GM11168 (cell line): ENCODE results near the gene PRSS23.
"Not testable (repeated sequence)": the region's sequence is repeated elsewhere in the genome, so short reads cannot be mapped to it uniquely, and the experiment has no call there.

Source experiments
- in situ Hi-C: fragments of 300-500 bp; cut with MboI; formaldehyde crosslinking; loops from one replicate; pipeline ENCODE4 v1.12.0; 2022; ENCODE audit warnings: low sequenced_read_pairs; ENCODE audit not compliant: unreplicated experiment

The PRSS23 gene, protein sequence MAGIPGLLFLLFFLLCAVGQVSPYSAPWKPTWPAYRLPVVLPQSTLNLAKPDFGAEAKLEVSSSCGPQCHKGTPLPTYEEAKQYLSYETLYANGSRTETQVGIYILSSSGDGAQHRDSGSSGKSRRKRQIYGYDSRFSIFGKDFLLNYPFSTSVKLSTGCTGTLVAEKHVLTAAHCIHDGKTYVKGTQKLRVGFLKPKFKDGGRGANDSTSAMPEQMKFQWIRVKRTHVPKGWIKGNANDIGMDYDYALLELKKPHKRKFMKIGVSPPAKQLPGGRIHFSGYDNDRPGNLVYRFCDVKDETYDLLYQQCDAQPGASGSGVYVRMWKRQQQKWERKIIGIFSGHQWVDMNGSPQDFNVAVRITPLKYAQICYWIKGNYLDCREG

DNA sequence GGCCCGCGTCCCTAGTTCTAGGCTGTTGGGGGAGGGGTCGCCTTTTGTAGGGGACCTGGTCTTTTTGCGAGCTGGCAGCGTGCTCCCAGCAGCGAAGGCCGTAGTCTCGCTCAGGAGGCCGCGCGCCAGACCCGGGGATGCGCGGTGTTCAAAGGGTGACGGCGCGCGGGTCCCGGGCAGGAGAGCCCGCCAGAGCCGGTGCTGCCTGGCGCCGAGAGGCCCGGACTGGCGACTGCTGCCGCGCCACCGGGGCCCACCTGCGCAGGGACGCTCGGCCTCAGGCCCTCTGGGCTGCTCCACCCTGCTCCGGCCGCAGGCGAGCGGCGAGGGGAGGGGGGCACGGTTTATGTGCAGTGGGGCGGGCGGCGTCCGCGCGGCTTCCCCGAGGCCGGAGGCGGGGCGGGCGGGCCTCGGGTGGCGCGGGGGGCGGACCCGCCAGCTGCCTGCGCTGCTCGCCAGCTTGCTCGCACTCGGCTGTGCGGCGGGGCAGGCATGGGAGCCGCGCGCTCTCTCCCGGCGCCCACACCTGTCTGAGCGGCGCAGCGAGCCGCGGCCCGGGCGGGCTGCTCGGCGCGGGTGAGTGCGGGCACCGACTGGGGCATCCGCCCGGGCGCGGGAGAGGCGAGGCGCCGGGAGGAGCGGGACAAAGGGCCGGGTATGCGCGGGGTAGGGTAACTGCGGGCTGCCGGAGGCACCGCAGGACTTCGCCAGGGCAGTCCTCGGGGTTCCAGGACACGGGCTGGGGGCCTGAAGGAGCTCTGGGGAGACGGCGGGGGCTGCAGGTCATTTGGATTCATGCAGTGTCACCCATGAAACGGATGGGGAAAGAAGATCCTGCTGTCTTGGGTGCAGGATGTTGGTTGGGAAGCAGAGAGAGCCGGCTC is at the start of gene PRSS23:
TSS of gene PRSS23 (plus strand) at position 467 of the 884 bp plus-strand sequence. CDS start 7,102 bp downstream, outside the sequence.
- in situ Hi-C loops, result no loop called here

DNA sequence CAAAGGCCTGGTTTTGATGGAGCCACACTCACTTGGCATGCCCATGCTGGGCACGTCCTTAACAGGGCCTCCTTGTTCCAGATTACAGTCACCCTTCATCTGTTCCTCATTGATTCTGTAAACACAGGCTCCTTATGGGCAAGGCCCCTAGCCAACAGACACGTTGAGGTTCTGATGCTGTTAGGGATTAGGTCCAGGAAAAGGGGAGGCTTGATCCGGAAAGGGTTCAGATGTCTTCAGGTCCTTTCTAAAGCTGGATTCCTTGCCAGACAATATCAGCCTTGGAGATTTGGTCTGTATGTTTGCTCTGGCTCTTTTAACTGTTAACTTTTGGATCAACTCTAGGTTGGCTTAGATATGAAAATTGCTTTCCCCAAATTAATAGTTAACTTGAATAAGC is 46.9 kb upstream of the PRSS23 start:
- in situ Hi-C loops, result no loop called here

DNA sequence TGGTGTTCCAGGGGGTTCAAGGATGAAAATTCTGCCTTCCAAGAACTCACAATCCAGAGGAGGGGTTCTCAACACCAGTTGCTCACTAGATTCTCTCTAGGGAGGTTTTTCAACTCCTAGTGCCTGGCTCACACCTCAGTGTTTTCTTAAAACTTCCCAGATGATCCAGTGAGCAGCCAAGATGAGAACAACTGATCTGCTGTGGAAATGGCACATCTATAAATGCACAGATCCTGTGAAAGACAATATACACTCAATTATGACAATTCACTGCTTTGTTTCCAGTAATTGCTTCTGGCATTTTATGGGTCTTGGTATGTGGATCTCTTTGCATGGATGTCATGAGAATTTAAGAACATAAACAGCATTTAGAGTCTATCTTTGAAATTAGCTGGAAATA is 45.2 kb upstream of the PRSS23 start:
- in situ Hi-C loops, result no loop called here

DNA sequence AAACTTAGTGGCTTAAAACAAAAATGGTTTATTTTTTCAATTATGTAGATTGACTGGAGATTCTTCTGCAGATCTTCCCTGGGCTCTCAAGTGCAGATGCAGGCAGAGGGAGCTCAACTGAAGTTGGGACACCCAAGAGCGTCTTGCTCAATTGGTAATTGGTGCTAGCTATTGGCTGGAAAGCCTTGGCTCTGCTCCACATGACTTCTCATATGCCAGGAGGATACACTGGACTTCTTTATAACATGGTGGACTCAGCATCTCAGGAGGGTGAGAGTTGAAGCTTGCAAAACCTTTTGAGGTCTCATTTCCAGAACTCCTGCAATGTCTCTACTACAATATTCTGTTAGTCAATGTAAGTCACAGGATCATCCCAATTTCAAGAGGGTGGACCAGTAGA is 42.2 kb upstream of the PRSS23 start:
- in situ Hi-C loops, result no loop called here

DNA sequence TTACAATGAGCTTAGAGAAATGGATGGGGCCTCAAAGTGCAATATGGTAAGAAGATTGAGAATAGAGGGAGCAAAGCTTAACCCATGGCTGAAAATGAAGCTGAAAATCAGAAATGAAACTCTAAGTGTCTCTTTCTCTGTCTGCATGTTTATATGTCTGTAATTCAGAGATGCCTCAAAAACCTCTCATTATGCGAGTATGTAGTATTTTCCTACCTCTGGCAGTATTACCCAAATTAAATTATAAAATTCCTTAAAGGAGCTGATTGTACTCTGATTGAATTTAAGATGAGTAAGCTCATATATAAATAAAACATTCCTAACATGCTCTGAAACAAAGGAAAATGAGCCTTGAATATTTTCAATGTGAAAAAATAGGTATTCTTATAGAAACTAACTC is 39.8 kb upstream of the PRSS23 start:
- in situ Hi-C loops, result no loop called here

DNA sequence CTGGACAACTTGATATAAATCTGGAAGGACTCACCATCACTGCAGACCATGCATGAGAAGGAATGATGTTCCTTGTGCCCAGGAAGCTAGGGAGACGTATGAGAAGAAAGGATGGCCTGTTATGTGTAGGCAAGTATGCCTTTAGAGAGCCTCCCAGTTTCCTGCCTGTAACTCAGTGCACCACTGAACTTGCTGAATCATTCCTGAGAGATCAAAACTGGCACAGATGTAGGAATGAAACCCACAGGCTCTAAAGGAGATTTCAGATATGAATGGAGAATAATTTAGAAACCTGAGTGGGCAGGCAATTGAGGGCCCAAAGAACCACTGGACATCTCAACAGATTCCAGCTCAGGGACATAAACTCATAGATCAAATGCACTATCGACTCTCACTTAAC is 38.4 kb upstream of the PRSS23 start:
- in situ Hi-C loops, result no loop called here

DNA sequence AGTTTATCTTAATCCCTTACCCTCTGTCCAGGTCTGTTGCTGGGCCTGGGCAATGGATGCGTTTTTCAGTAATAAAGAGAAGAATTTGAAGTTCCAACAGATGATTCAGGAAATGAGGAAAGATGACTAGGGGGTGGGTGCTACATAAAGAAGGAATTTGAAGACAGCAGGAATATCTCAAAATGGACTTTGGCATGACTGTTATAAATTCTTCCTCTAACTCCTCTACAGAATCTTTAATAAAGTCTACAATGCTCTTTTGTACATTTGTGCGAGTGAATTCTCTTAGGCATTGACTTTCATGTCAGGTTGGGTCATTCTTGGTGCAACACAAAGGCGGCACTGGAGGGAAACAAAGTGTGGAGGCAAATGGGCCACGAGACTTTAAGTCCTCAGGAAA is 35.1 kb upstream of the PRSS23 start:
- in situ Hi-C loops, result no loop called here

DNA sequence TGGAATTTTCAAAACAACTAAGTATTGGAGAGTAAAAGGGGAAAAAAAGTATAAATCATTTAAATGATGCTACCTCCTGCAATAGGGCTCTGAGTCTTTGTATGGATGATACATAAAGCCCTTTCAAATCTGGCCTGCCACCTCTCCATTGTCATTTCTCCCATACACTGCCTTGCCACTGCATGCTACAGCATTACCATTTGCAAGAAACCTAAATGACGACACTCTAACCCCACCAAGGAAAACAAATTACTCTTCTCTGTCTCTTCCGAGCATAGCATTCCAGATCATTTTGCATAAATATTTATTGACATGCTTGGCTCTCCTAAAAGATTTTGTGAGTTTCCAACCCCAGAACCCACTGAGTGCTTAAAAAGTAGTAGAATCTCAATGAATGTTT is 34.5 kb upstream of the PRSS23 start:
- in situ Hi-C loops, result no loop called here

DNA sequence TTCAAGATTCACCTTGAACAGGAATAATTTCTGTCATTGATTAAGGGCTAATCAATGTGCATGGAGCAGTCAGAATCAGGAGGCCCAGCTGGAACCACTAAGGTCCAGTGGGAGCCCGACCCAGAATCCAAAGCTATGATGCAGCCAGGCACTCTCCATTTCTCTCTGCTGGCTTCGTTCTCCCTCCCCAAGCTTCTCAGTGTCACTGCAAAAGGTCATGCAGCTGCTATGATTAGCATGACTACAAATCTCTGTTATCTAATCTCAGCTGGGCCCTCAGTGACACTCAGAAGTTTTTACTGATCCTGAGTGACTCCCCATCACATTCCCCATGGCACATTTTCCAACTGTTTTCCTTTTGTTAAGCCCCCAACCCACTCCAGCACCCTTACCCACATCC is 31.1 kb upstream of the PRSS23 start:
- in situ Hi-C loops, result no loop called here

DNA sequence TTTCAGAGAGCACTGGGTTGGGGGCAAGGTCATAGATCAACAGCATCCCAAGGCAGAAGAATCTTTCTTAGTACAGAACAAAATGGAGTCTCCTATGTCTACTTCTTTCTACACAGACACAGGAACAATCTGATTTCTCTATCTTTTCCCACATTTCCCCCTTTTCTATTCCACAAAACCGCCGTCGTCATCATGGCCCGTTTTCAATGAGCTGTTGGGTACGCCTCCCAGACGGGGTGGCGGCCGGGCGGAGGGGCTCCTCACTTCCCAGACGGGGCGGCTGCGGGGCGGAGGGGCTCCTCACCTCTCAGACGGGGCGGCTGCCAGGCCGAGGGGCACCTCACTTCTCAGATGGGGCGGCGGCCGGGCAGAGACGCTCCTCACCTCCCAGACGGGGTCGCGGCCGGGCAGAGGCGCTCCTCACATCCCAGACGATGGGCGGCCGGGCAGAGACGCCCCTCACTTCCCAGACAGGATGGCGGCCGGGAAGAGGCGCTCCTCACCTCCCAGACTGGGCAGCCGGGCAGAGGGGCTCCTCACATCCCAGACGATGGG is 29.8 kb upstream of the PRSS23 start:
- in situ Hi-C loops, result not testable (repeated sequence)

DNA sequence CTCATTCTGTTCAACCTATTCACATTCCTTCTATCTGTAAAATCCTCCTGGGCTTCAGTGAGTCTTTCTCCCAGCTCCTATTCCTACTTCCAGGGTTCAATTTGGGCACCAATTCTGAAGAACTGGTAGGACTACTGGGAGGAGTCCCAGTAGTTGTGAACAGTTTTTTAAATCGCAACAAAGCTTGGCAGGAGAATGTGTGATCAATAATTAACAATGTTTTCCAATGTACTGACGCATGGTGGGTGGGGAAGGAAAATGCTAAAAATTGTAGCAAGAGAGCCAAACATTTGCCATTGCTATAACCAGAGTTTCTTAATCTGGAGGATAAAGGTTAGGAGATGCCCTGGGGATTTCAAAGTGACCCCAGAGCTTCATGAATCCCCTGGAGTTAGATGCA is 27.3 kb upstream of the PRSS23 start:
- in situ Hi-C loops, result no loop called here

DNA sequence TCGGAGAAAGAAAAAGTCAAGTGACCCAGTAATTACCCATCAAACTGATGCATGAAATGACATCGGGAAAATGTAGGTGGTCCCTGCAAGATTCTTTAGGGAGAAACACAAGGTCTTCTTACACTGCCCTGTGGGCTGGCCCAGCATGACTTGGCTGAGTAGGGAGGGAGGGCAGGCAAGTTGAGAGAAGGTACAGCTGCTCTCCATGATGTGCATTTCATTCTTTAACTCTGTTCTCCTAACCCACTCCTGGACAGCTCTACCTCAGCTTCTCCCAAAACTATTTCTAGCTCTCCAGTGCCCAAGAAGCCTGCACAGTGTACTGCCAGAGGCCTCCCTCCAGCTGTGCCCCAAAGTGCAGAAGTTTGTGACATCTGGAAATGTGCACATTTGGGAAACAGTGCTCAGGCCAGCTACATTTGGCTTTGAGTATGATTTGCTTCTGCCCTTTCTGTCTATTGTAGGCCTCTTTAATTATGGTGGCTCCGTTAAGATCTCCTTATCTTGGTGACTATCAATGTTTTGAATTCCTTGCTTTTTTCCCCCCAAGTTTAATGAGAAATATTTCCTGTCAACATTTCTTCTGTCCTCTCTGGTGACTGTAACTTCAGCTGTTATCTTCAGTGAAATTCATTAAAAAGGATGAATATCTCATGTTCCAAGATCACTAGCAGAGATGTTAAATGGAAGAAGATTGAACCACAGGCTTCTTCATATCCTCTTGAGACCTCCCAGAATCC is 26.7 kb upstream of the PRSS23 start:
- in situ Hi-C loops, result no loop called here

DNA sequence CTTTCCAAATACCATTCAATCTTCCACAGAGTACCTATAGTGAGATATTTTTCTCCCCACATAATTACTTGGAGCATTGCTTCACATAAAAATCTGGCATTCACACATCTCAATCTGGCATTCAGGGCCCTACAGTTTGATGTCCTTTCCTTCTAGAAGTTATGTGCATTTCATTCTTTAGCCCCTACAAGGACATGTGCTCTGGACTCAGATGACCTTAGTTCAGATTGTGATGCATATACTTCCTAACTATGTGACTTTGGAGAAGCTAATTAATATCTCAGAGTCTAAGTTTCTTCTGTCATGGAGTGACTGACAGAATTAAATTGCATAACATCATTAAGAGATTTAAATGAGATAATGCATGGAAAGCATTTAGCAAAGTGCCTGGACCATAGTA is 25.9 kb upstream of the PRSS23 start:
- in situ Hi-C loops, result no loop called here

DNA sequence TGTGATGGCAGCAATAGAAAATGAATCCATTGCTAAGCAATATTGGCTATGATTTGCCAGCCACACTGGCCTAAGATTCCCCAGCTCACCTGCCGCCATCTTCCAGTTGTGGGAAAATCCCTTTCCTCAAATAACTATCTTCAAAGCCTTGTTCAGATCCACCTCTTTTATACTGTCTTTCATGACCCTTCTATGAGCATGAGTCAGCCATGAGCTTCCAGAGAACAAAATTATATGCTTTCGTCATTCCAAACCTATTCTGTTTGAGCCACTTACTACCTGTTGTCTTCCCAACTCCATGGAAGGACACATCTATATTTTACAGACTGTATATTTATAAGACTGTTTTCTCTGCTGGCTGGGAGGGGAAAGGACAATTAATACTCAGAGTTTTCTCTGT is 25.0 kb upstream of the PRSS23 start:
- in situ Hi-C loops, result no loop called here

DNA sequence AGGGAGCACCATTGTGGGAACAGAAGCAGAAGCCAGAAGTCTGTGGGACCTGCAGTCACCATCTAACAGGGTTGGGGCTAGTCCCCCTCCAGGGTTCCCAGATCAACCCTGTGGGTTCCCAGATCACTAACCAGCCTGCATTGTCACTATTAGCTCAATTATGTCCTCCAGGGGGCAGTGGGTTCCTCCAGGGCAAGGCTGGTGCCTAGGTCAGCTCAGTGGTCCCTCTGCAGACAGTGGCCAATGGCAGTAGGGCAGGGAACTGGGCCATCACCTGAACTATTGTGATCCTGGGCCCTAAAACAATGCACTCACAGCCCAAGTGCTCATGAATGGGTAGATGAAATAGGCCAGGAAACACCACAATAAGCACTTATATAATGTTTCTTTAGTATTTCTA is 18.8 kb upstream of the PRSS23 start:
- in situ Hi-C loops, result no loop called here

DNA sequence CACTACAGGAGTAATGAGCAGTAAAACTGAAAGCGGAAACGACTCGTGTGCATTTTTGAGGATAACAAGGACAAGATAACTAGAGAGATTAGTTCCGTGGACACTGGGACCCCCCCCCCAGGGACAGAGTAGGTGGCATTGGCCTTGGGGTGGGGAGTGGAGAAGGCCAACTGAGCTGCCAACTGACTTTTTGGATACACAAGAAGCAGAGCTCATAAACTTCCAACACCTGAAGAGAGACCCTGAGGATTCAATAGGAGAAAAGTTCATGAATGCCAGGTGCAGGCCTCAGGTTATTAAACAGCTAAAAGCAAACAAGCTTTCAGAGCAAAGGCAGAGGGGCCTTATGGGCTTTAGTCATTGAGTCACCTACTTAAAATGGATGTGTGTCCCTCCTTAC is 17.6 kb upstream of the PRSS23 start:
- in situ Hi-C loops, result no loop called here

DNA sequence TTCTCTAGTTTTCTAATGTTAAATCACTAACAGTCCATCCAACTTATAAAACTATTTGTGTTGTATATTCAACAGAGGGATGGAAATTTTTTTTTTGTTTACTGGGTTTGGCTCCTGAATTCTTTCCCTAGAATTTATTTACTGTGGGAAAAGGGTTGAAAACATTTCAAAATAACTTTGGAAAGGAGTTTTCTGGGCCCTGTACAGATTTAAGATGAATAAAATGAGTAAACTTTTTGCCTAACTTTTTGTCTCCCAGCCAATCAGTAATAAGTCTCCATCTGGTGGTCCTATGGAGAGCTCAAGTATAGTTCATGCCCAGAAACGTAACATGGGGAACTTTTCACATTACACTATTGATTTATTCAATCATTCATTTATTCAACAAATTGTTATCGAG is 16.7 kb upstream of the PRSS23 start:
- in situ Hi-C loops, result no loop called here

DNA sequence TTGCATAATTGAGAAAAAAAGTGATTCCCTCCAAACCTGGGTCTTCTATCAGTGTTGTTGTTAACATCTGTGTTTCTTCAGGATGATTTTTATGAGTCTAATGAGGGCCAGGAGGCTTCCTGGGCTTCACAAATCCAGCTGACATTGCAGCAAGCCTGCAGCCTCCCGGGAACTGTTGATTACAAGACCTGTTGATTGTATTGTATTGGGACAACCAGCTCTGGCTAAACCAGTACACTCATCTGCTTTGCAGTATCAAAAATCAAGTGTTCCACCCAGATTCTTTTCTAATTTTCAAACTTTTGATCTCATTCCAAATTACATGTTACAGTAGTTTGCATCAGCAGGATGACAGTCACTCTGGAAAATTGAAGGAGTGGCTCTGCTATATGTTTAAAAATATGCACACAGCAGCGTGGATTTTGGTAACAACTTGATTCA is 16.1 kb upstream of the PRSS23 start:
- in situ Hi-C loops, result no loop called here

DNA sequence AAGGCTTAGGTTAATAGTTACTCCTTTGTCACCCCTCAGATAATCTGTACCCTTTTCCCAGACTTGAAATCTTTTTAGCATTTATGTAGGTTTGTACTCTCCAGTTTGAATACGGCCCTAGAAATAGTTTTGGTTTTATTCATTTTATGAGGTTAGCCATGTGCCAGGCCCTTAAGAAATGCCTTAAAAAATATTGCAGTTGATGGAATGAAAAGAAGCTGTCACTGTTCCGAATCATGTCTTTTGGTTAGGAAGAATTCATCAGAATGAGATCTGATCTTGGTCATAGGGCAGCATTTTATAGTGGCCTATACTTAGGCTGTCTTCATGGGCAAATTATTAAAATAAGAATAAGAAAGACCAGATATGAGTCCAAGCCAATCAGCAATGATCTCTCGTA is 14.8 kb upstream of the PRSS23 start:
- in situ Hi-C loops, result no loop called here

DNA sequence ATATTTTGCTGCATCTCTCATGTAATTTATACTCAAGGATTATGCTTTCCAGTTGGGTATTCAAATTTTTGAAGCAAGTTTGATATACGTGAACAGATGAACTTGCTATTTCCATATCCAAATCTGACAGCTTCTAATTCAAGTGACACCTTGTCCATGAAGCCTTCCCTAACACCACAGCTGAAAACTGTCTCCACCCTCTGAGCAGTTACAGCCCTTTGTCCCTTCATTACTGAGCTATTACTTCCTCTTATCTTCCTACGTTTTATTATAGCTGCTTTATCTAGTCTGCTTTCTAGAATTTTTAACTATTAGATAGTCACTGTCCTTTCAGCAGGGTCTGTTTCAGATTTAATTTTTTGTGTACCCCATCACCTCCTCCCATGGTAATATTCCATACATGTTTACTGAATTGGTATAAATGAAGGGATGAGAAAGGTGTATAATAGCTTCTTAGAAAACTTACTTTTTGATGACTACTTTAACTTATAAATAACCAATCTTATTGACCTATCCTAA is 13.3 kb upstream of the PRSS23 start:
- in situ Hi-C loops, result no loop called here
